HL-60 (cell line): ENCODE measurements around the gene TBC1D8B.

ENCODE experiments used
- DNase-seq, 2 experiments: peaks; one replicate each; pipeline ENCODE4 v3.0.0-alpha.2; 2010 to 2020; ENCODE audit warnings: low read depth in 1 of 2, low spot score in 1 of 2
- H3K27ac ChIP-seq: fragments of 250-450 bp; sonication (Bioruptor Pico); replicated peaks from 2 replicates; pipeline ENCODE4 v1.5.1; 2020; ENCODE audit warnings: mild to moderate bottlenecking, moderate library complexity
- H3K27me3 ChIP-seq: fragments of 250-450 bp; sonication (Bioruptor Pico); 2 replicates; pipeline ENCODE4 v1.5.1; 2021; ENCODE audit warnings: mild to moderate bottlenecking, moderate library complexity; ENCODE audit not compliant: insufficient read depth, poor library complexity, severe bottlenecking
- H3K4me3 ChIP-seq: replicated peaks from 2 replicates; pipeline ENCODE4 v1.5.1; 2011; ENCODE audit warnings: mild to moderate bottlenecking, control low read depth, low read length; ENCODE audit not compliant: insufficient read depth
- GABPA ChIP-seq: IDR thresholded peaks from 2 replicates; pipeline ENCODE4 v1.6.1; 2012; ENCODE audit warnings: low read depth
- POLR2AphosphoS5 ChIP-seq: IDR thresholded peaks from 2 replicates; pipeline ENCODE4 v1.6.1; 2012; ENCODE audit warnings: low read depth
- SPI1 ChIP-seq: IDR thresholded peaks from 2 replicates; pipeline ENCODE4 v1.6.1; 2012; ENCODE audit warnings: low read depth, mild to moderate bottlenecking, borderline replicate concordance
- TF ChIP-seq, protein P1 (sequence below): IDR thresholded peaks from one replicate; pipeline ENCODE4 v1.5.1; 2011; ENCODE audit warnings: low read length, control low read depth, inconsistent platforms; ENCODE audit not compliant: insufficient read depth
- TF ChIP-seq, protein P2 (sequence below): IDR thresholded peaks from 2 replicates; pipeline ENCODE4 v1.6.1; 2012; ENCODE audit warnings: low read depth; ENCODE audit not compliant: insufficient replicate concordance

The TBC1D8B gene

DNA sequence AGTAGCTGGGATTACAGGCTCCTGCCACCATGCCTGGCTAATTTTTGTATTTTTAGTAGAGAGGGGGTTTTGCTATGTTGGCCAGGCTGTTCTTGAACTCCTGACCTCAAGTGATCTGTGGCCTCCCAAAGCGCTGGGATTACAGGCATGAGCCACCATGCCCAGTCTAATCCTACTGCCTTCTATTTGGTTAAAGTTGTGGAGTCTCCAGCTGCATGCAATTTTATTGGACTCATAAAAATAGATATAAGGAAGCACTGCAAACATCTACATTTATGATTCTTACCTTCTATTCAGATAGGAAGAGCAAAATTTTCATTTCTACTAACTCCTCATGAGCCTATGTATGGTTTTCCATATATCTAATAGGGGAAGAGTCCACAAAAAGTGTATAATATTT, 87.0 kb downstream of the TBC1D8B start:
- no peak for DNase-seq
- H3K27ac ChIP-seq, result no peak overlapping the region
- H3K27me3 ChIP-seq, result no peaks in the 10 kb centered on the region
- TF ChIP-seq, protein P1, sequence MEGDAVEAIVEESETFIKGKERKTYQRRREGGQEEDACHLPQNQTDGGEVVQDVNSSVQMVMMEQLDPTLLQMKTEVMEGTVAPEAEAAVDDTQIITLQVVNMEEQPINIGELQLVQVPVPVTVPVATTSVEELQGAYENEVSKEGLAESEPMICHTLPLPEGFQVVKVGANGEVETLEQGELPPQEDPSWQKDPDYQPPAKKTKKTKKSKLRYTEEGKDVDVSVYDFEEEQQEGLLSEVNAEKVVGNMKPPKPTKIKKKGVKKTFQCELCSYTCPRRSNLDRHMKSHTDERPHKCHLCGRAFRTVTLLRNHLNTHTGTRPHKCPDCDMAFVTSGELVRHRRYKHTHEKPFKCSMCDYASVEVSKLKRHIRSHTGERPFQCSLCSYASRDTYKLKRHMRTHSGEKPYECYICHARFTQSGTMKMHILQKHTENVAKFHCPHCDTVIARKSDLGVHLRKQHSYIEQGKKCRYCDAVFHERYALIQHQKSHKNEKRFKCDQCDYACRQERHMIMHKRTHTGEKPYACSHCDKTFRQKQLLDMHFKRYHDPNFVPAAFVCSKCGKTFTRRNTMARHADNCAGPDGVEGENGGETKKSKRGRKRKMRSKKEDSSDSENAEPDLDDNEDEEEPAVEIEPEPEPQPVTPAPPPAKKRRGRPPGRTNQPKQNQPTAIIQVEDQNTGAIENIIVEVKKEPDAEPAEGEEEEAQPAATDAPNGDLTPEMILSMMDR, result no peak
- TF ChIP-seq, protein P2, sequence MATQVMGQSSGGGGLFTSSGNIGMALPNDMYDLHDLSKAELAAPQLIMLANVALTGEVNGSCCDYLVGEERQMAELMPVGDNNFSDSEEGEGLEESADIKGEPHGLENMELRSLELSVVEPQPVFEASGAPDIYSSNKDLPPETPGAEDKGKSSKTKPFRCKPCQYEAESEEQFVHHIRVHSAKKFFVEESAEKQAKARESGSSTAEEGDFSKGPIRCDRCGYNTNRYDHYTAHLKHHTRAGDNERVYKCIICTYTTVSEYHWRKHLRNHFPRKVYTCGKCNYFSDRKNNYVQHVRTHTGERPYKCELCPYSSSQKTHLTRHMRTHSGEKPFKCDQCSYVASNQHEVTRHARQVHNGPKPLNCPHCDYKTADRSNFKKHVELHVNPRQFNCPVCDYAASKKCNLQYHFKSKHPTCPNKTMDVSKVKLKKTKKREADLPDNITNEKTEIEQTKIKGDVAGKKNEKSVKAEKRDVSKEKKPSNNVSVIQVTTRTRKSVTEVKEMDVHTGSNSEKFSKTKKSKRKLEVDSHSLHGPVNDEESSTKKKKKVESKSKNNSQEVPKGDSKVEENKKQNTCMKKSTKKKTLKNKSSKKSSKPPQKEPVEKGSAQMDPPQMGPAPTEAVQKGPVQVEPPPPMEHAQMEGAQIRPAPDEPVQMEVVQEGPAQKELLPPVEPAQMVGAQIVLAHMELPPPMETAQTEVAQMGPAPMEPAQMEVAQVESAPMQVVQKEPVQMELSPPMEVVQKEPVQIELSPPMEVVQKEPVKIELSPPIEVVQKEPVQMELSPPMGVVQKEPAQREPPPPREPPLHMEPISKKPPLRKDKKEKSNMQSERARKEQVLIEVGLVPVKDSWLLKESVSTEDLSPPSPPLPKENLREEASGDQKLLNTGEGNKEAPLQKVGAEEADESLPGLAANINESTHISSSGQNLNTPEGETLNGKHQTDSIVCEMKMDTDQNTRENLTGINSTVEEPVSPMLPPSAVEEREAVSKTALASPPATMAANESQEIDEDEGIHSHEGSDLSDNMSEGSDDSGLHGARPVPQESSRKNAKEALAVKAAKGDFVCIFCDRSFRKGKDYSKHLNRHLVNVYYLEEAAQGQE, result no peak
- TF ChIP-seq GABPA (no peak), POLR2AphosphoS5 (no peak), SPI1 (no peak)
- no peak overlapping the region for H3K4me3 ChIP-seq

DNA sequence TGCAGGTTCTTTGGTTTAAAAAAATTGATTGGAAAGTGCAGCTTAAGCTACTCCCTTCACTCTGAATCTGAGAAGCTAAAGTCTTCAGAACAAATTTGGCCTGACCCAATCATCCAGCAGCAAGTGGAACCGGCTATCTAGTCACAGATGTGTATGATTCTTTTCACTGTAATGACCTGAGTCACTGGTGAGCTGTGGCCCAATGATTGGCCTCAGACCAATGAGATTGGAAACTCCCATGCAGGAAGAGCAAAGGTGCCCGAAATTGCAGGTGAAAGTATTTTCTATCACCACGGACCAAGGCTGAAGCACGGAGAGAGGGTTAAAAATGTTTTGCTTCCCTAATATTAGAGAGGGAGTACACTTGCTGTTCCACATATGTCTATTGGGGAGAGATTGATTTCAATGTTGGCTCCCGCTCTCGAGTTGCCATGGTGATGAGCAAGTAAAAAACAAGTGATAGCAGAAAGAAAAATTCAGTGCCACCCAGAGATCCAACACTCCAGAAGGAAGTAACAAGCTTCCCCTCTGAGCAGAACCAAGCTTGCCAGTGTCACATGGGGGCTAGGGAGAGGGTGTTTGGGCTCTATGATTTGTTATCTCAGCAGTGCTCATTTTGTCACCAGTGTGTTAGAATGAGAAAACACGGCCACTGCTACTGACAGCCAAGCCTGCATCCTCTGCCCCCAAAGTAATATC, 89.4 kb downstream of the TBC1D8B start:
- TF ChIP-seq, protein P1, result no peak
- TF ChIP-seq GABPA, result no peak
- no peak for TF ChIP-seq SPI1
- TF ChIP-seq POLR2AphosphoS5, result no peak
- TF ChIP-seq, protein P2, result no peak
- H3K27ac ChIP-seq, result no peak overlapping the region
- DNase-seq, result no peak
- H3K4me3 ChIP-seq, result no peak overlapping the region
- H3K27me3 ChIP-seq, result no peaks in the 10 kb centered on the region

DNA sequence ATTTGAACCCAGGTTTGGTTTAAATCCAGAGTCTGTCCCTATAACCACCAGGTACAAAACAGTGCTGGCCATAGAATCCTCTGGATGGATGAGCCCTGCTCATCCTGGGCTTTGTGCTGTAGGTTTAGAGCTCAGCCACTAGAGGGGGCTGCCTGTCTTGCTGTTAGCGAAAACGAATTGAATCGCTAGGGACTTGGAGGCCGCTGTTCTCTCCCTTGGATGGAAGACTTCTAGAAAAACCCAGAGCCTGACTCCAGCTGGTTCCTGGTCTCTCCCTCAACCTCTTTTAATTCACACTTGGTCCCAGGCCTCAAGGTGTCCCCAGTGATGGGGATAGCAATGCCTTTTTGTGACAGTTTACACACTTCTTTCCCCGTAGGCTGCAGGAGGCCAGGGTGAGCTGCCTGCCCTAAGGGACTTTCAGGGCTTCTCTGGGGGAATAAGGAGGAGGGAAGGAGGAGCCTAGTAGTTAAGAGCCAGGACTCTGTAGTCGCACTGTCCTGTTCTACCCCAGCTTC, 92.0 kb downstream of the TBC1D8B start:
- H3K27ac ChIP-seq, result no peak overlapping the region
- H3K27me3 ChIP-seq, result no peaks in the 10 kb centered on the region
- DNase-seq, result peak; percentile 2 to 48
- TF ChIP-seq, protein P2, result no peak
- TF ChIP-seq, protein P1, result peak; percentile 63
- no peak overlapping the region for H3K4me3 ChIP-seq
